ENCODE data around the gene FBXO34. TPM values are rescaled to one million over a fixed set of nuclear protein-coding genes. Genes with fewer than 3 reads are reported as not detected.

The FBXO34 gene
- total and polyA plus RNA-seq, 2 of the 13 experiments (the other 11 are each of a cell fraction or from before 2014, with no cell fraction given), result 8.8 to 13.5 TPM

DNA sequence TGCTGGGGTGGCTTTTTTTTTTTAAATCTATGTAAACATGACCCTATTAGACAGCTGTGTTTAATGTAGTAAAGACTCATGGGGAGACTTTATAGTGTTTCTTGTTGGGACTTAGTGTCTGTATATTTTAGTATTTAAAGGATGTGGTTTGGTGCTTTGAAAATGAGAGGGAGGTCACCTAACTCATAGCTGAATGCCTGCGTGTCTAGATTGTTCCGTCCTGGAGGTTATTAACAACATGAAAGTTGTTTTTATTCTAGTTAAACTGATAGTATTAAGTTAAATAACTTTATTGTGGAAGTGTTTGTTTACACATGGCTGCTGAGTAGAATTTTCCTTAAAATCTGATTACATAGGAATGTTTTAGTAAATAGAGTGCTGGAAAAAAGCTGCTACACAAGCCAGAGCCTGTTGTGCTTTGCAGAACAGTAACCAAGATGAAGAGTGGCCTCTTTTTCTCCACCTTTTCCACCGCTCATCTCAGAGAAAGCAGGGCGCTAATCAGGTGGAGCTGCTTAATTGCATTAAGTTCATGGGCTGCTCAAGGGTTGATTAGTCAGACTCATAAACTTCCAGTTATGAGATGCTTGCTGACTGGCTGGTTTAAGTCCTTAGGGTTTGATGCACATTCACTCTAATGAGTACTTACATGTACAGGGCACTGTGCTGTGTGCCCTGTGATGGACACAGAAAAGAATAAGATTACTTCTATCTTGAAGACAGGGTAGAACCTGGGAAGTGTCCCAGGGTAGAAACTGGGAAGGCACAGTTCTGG, 62.7 kb downstream of the FBXO34 start:
- WGBS (ENCODE audit: low lambda C conversion rate), result 97% methylated on average over 4 of the region's 4 CpGs
- no peak overlapping the region for H2AFZ ChIP-seq (ENCODE audit: low read length)
- intact Hi-C loops (cut with micrococcal nuclease; ENCODE audit: unreplicated experiment) (no loop called here), in situ Hi-C loops (cut with HindIII; ENCODE audit: extremely low pct_ligation_motif_present, low pct_unique_long_range_greater_than_20kb) (no loop called here)
- no peak for ATAC-seq
- H3K4me2 ChIP-seq (ENCODE audit: low read depth, low read length), result no peak overlapping the region
- H3K79me2 ChIP-seq (ENCODE audit: insufficient read depth, low read length), result peaks cover 43% of the 10 kb centered on the region
- H3K9me3 ChIP-seq (ENCODE audit: low read length), result no peaks in the 10 kb centered on the region
- H3K4me3 ChIP-seq (replicated peaks in 1 of 3; ENCODE audit: insufficient read depth in 1 of 3, low read depth in 2 of 3, low read length in 3 of 3), result no peak overlapping the region
- no peak for DNase-seq (ENCODE audit: low spot score)
- TF ChIP-seq TEAD3 (CRISPR knock-in tag; optimal IDR thresholded peaks at IDR 0.05; ENCODE audit: borderline replicate concordance) (no peak), SKI (IDR thresholded peaks at IDR 0.05; ENCODE audit: partially characterized antibody) (no peak), HOXD1 (CRISPR knock-in tag; IDR thresholded peaks at IDR 0.05) (no peak)
- CTCF ChIA-PET (ENCODE audit: low intra/inter-chr PET ratio, low total read pairs), result no interaction called here
- POLR2A ChIA-PET, result no interaction called here
- H3K27me3 ChIP-seq (ENCODE audit: control insufficient read depth in 1 of 2, insufficient read depth in 2 of 2, low read length in 2 of 2), result no peaks in the 10 kb centered on the region
- peaks cover 20% of the 10 kb centered on the region for H3K4me1 ChIP-seq (ENCODE audit: insufficient read depth, low read length)
- H3K27ac ChIP-seq (ENCODE audit: extremely low read length, insufficient read depth, low read length), result no peak overlapping the region
- H3K9ac ChIP-seq (ENCODE audit: insufficient read depth, low read depth, low read length), result no peak overlapping the region
- H4K20me1 ChIP-seq (ENCODE audit: insufficient read depth, low read length), result 0 out of 2 replicates have a peak, but pooled peaks cover 4% of the 10 kb centered on the region
- FAIRE-seq, result no peak
- H3K36me3 ChIP-seq (replicated peaks in 1 of 2; ENCODE audit: control insufficient read depth in 1 of 2, insufficient read depth in 2 of 2, low read length in 2 of 2), result peaks cover 0 to 2% of the 10 kb centered on the region in 2 experiments; a peak in 1 of 5 replicates
- BruUV-seq (replicated peaks), result no TSS peak

DNA sequence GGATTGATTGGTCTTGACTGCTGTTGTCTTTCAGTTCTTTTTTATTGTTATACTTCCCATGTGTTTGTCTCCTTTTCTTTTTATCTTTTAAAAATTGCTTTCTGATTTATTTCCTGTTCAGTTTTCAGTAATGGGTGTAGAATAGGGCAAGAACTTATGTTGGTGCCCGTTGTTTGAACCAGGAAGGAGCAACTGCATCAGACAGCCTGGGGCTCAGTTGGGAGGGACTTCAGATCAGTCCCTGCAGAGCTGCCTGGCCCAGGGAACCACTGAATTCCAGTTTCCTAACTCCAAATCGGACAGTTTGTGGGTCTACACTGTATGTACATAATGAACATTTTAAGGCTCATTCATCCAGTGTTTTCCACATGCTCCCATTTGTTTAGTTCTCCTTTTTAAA, 64.9 kb downstream of the FBXO34 start:
- ChIA-PET POLR2A (no interaction called here), CTCF (ENCODE audit: low intra/inter-chr PET ratio, low total read pairs) (no interaction called here)
- ATAC-seq, result no peak
- intact Hi-C loops (cut with micrococcal nuclease; ENCODE audit: unreplicated experiment) (no loop called here), in situ Hi-C loops (cut with HindIII; ENCODE audit: extremely low pct_ligation_motif_present, low pct_unique_long_range_greater_than_20kb) (no loop called here)
- peaks cover 20% of the 10 kb centered on the region for H3K4me1 ChIP-seq (ENCODE audit: insufficient read depth, low read length)
- H3K9me3 ChIP-seq (ENCODE audit: low read length), result no peaks in the 10 kb centered on the region
- no peak overlapping the region for H3K27ac ChIP-seq (ENCODE audit: extremely low read length, insufficient read depth, low read length)
- H3K4me2 ChIP-seq (ENCODE audit: low read depth, low read length), result no peak overlapping the region
- 98% methylated on average over 2 of the region's 2 CpGs for WGBS (ENCODE audit: low lambda C conversion rate)
- TF ChIP-seq ONECUT2 (CRISPR knock-in tag; IDR thresholded peaks at IDR 0.05) (no peak), KDM5B (CRISPR knock-in tag; IDR thresholded peaks at IDR 0.05; ENCODE audit: borderline replicate concordance) (no peak), NFYB (CRISPR knock-in tag; IDR thresholded peaks at IDR 0.05) (no peak), MED13 (CRISPR knock-in tag; IDR thresholded peaks at IDR 0.05) (no peak)
- TF ChIP-seq, protein P1, sequence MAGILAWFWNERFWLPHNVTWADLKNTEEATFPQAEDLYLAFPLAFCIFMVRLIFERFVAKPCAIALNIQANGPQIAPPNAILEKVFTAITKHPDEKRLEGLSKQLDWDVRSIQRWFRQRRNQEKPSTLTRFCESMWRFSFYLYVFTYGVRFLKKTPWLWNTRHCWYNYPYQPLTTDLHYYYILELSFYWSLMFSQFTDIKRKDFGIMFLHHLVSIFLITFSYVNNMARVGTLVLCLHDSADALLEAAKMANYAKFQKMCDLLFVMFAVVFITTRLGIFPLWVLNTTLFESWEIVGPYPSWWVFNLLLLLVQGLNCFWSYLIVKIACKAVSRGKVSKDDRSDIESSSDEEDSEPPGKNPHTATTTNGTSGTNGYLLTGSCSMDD (CRISPR knock-in tag; IDR thresholded peaks at IDR 0.05), result no peak
- H3K4me3 ChIP-seq (replicated peaks in 1 of 3; ENCODE audit: insufficient read depth in 1 of 3, low read depth in 2 of 3, low read length in 3 of 3), result no peak overlapping the region
- peaks cover 0 to 2% of the 10 kb centered on the region in 2 experiments; a peak in 1 of 5 replicates for H3K36me3 ChIP-seq (replicated peaks in 1 of 2; ENCODE audit: control insufficient read depth in 1 of 2, insufficient read depth in 2 of 2, low read length in 2 of 2)
- H3K79me2 ChIP-seq (ENCODE audit: insufficient read depth, low read length), result peaks cover 40% of the 10 kb centered on the region
- no peaks in the 10 kb centered on the region for H3K27me3 ChIP-seq (ENCODE audit: control insufficient read depth in 1 of 2, insufficient read depth in 2 of 2, low read length in 2 of 2)
- 0 out of 2 replicates have a peak, but pooled peaks cover 8% of the 10 kb centered on the region for H4K20me1 ChIP-seq (ENCODE audit: insufficient read depth, low read length)
- no peak overlapping the region for H2AFZ ChIP-seq (ENCODE audit: low read length)
- no peak overlapping the region for H3K9ac ChIP-seq (ENCODE audit: insufficient read depth, low read depth, low read length)
- no TSS peak for BruUV-seq (replicated peaks)
- DNase-seq (ENCODE audit: low spot score), result no peak
- no peak for FAIRE-seq

All from HepG2 (cell line).